ENCODE results near the gene SNCA.

SNCA gene

DNA sequence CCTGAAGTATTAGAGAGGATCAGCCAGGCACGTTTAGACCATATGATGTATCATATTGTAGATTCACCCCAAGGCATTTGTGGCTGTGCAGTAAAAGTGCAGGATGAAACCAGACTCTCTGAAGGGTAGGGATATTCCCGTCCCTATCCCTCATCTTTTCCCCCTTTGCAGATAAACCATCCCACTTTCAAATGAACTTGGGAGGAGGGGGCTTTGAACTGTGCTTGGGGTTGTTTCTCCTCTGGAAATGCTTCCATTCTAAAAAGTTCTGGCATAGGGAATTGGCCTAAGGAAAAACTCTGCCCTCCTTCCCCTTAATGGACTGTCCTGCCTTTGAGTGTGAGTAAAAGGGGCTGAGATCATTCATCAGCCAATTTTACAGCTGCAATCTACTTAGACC is 23.8 kb downstream of the SNCA start:
- no peak for DNase-seq

- no peak for DNase-seq
Observed at GRCh38 chr4:89807441-89808140, 29.4 kb downstream of the SNCA start.

DNA sequence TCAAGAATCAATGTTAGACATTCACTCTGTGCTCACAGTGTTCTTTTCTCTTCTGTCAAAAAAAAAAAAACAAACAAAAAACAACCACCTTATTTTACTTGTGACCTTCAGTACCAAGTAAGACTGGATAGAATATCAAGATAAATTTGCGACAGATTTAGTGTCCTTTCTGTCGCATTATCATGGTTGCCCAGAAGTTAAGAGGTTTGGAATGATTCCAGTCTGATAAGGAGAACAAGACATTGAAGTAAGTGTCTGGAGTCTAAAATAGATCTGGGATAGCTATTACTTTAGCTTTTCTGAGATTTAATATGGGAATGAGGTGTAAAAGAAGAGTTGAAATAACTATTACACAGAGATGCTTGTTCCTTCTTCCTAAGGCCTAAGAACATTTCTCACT is 31.7 kb downstream of the SNCA start:
- no peak for DNase-seq

GRCh38 chr4:89803915-89804314 is 33.0 kb downstream of the SNCA start:
- no peak for DNase-seq

DNA sequence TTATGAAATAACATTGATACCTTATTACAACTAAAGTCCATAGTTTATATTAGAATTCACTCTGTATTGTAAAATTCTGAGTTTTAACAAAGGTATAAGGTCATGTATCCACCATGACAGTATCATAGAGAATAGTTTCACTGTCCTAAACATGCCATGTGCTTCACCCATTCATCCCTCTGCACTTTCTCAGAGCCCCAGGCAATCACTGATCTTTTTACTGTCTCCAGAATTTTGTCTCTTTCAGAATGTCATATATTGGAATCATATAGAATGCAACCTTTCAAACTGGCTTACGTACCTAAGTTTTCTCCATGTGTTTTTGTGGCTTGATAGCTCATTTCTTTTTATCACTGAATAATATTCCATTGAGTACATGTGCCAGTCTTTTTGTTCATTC is 33.9 kb downstream of the SNCA start:
- no peak for DNase-seq

DNA sequence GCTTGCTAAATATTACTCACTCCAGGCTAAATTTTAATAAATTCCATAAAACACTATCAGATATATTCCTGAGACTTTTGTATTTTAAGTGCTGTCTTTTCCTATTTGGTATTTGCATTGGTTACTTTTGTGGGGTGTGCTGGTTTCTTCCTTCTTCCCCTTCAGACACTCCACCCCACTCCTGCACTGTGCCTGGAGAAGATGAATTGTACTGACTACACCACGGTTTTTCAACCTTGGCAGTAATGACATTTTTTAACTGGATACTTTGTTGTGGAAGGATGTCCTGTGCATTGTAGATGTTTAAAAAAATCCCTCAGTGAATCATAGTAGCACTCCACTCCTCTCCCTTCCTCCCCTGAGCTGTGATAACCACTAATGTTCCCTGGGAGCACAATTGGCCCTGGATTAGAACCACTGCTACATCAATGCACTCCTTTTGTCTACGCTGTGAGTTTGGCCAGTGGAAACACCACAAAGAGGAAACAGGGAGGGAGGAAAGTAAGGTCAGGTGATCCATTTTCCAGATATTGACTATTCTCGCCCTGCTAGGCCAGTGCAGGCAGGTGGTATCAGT is 36.3 kb downstream of the SNCA start:
- no peak for DNase-seq

- no peak for DNase-seq
Observed at GRCh38 chr4:89800012-89800516, 36.9 kb downstream of the SNCA start.

DNA sequence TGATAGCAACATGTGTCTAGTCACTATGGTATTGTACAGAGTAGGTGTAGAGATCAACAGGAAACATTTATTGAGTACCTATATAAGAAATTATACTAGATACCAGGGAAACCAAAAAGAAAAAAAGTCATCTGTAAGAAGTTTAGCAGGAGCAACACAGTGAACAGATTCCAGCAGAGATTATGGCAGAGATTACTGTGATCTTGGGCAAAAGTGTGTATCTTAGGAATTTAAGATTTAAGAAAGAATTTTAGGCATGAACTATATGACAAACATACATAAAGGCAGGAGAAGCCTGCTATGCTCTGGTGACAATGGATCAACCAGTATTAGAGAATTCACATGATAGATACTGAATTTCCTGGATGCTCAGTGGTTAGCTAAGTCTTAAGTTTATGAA is 37.9 kb downstream of the SNCA start:
- no peak for DNase-seq

- no peak for DNase-seq
Observed at GRCh38 chr4:89797117-89797516, 39.8 kb downstream of the SNCA start.

DNA sequence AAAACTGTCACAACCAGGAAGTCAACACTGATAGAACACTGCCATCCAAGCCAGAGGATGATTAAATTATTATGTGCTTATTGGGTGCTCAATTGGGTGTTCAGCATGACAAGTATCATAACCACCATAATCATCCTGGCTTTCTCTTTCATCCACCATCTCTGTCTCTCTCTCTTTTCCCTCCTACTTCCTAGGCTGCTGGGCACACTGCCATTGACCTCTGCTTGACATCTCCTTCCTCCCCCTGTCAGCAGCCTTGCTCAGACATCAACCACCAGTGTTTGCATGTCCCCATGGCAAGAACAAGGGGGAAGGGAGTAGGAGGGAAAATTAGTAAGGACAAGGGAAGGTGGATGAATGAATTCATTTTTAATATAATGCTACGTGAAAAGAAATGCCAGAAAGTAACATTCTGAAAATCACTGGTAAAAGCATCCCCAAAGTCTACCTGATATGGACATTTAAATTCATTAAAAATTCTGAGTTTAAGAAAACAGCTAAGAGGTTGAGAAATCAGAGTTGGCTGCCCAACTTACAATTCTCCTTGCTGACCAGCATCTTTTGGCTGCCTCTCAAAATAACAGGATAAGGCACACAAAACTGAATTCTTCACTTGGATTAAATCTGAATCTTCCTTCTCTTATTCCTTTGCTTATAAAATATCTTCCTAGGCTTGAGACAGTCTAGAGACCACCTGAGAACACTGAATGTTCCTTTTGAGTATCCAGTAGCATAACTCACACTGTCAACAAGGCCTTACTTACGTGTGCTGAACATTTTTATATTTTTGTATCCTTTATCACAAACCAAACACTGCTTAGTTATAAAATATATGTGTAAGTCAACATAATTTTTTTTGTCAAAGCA is 48.5 kb downstream of the SNCA start:
- no peak for DNase-seq

DNA sequence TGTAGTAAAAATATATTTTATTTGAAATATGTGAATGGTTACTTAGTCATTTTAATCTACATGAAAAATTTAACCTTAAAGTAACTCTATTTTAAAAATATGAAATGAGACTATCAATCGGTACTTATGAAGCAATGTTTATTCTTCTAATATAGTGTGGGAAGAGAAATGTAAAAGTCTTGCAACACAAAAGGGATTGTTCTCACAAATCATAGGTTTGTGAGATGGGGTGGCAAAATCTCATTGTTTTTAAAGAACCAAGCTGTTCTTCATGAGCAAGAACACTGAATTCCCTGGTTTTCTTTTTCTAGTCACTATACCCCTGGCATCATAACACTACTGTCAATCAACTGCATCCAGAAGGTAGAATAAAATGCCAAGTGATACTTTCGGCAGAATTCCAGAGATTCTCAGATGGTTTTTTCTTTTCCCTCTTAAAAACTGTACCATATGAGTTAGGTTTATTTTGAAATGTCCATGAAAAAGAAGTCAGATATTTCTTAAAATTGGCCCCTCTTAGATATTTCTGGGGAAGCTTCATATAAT is 52.2 kb downstream of the SNCA start:
- DNase-seq = no peak

DNA sequence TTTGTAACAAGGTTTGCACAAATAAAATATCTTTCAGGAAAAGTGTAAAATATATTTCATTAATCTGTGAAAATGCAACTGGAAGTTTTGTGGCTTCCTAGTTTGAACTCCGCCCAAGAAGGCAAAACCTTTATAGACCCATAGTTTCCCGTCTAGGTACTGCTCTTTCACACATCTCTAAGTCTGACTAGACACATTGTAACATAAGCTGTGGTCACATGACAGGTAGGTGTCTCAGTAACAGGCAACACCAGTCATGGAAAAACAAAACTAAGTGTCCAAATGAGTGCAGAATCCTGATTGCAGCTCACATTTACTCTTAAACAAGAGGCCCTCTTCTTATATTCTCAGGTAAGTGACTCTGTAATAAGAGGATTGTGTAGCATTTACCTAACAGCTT is 55.6 kb downstream of the SNCA start:
- DNase-seq = no peak

- no peak for DNase-seq
Observed at GRCh38 chr4:89773805-89774204, 63.2 kb downstream of the SNCA start.

- no peak for DNase-seq
Observed at GRCh38 chr4:89769856-89770255, 67.1 kb downstream of the SNCA start.

DNA sequence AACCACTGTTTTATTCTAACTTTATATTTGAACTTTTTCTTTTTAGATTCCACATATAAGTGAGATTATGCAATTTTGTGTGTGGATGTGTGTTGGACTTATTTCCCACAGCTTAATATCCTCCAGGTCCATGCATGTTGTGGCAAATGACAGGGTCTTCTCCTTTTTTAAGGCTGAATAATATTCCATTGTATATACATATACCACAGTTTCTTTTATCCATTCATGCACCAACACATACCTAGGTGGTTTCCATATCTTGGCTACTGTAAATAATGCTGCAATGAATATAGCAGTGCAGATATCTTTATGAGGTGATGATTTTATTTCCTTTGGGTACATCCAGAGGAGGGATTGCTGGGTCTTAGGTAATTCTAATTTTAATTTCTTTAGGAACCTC is 69.0 kb downstream of the SNCA start:
- no peak for DNase-seq

- DNase-seq = no peak
Observed at GRCh38 chr4:89765966-89766365, 71.0 kb downstream of the SNCA start.

DNA sequence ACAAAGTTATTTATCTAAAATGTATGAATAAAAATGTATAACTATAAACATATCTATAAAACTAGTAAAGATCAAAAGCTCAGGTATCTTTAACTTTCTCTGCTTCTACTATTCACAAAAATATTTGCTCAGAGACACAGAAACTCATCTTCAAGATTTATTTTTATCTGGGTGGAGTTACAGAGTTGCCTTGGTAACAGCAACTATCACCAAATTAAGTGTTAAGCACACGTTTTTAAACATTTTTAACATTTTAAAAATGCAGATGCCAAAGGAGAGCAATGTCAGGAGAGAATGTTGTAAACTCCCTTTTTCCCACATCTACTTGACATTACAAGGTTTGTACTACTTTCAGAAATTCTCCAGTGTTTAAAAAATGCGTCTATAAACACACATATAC is 71.4 kb downstream of the SNCA start:
- DNase-seq = no peak

- DNase-seq = no peak
Observed at GRCh38 chr4:89762311-89762710, 74.7 kb downstream of the SNCA start.

DNA sequence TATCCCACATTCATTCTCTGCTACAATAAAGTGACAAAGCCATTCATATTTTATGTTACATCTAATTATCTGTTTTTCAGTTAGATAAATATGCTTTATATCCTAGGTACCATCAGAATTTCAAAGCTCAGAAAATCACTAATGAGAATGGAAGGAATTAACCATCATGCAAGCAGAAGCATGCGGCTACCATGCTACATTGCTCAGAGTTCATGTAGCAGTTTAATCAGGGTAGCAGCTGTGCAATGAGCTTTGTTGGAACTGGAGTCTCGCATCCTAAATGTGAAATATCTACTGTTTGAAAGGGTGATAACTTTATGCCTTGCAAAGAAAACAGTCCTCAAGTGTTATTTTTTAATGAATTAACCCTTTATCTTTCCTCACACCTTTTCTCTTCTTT is 77.5 kb downstream of the SNCA start:
- no peak for DNase-seq

DNA sequence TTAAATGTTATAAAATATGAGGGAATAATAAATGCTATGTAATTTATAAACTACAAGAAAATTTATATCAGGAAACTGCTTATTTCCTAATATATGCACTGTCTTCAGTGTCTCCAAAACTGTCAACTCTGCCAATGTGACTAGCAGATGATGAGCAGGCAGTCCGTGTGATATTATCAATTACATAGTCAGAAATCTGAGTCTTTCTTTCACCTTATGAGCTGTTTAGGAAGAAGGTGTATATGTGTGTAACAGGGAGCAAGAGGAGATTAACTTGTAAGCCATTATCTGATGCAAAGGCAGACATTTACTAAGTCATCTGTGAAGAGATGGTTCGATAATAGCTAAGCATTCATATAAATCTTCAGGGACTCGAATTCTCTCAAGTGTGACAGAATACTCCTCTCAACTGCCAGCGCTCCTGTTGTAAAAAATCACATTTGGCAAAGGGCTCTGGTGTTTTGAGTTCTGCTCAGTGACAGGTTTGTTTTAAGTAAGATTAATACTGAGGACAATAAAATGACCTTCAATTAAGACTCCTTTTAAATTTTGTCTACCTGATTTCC is 79.7 kb downstream of the SNCA start:
- no peak for DNase-seq

DNA sequence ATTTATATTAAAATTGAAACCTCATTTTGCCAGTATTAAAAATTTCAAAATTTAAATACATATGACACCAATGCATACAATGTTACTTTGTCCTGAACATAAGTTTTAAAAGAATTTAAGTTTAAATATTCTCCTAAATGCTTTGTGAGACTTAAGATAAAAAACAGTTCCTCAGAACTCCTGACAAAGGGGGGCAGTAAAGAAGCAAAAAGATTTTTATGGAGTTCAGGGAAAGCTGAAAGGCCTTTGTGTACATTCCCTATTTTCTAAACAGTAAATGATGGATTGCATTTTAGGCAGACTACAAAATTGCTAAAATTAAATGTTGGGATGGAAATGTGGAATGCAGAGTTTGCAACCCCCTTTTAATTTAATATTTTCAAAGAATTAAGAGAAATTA is 81.7 kb downstream of the SNCA start:
- no peak for DNase-seq

GRCh38 chr4:89754531-89754930 is 82.4 kb downstream of the SNCA start:
- no peak for DNase-seq

GRCh38 chr4:89753601-89754066 is 83.3 kb downstream of the SNCA start:
- no peak for DNase-seq

Measured in activated CD4-positive, alpha-beta T cell treated with anti-CD3 and anti-CD28 coated beads, Interleukin-10, Interleukin-2, amounts not matched to agents 100 ng/mL and 50 ng/mL, durations not matched to agents 16 hours and 8 hours (primary cell).